CD4-positive, alpha-beta T cell treated with Interferon alpha-2 for 1 hour (primary cell): ENCODE measurements around the gene TUBB8B.
A peak's percentile ranks its signal among the peaks of the same experiment; 100 is the strongest.
"Not testable (repeated sequence)": the region's sequence is repeated elsewhere in the genome, so short reads cannot be mapped to it uniquely, and the experiment has no call there.

Experiments used
- DNase-seq, 2 donors: peaks; one replicate each; pipeline ENCODE4 v3.0.0-alpha.2; 2020 to 2022

TUBB8B gene

DNA sequence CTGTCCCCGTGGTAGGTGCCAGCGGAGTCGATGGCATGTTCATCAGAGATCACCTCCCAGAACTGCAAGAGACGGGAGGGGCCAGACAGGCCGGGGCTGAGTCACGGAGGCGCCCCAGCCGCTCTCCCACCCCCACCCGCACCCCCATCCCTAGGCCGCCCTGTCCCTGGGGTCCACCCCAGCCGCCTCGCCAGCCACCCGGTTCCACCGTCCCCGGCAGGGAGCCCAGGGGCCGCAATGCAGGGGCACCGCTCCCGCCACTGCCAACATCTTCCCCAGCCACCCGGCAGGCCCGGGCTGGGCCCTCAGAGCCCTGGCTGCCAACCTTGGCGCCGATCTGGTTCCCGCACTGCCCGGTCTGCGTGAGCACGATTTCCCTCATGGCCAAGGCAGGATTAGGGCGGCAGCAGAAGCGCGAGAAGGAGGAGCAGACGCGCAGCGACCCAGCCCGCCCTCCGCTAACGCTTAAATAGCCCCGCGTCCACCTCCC, at the start of gene TUBB8B:
TUBB8B (minus strand) TSS at position 440 of the 490 bp plus-strand sequence; CDS start at position 382, 58 bp downstream.
- DNase-seq: not testable (repeated sequence)

DNA sequence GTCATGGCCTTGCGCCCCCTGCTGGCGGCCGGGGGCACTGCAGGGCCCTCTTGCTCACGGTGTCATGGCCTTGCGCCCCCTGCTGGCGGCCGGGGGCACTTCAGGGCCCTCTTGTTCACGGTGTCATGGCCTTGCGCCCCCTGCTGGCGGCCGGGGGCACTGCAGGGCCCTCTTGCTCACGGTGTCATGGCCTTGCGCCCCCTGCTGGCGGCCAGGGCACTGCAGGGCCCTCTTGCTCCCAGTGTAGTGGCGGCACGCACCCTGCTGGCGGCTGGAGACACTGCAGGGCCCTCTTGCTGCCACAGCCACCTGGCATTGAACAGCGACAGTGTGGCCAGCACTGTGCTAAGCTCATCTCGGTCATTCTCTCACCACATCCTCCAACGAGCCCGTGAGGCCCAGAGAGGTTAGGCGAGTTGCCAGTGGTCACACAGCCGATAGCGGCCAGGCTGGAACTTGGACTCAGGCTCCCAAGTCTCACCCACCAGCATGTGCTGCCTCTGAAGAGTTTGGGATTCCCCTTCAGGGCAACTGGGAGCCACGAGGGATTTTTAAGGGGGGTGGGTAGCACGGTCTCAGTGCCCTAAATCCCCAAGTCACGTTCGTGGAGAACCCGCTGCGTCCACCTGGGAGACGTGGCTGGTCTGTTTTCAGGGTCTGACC, 48.0 kb upstream of the TUBB8B start:
- peak in 1 of 2 donors; percentile 30 for DNase-seq

DNA sequence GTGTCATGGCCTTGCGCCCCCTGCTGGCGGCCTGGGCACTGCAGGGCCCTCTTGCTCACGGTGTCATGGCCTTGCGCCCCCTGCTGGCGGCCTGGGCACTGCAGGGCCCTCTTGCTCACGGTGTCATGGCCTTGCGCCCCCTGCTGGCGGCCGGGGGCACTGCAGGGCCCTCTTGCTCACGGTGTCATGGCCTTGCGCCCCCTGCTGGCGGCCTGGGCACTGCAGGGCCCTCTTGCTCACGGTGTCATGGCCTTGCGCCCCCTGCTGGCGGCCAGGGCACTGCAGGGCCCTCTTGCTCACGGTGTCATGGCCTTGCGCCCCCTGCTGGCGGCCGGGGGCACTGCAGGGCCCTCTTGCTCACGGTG, 47.3 kb upstream of the TUBB8B start:
- DNase-seq: not testable (repeated sequence)

DNA sequence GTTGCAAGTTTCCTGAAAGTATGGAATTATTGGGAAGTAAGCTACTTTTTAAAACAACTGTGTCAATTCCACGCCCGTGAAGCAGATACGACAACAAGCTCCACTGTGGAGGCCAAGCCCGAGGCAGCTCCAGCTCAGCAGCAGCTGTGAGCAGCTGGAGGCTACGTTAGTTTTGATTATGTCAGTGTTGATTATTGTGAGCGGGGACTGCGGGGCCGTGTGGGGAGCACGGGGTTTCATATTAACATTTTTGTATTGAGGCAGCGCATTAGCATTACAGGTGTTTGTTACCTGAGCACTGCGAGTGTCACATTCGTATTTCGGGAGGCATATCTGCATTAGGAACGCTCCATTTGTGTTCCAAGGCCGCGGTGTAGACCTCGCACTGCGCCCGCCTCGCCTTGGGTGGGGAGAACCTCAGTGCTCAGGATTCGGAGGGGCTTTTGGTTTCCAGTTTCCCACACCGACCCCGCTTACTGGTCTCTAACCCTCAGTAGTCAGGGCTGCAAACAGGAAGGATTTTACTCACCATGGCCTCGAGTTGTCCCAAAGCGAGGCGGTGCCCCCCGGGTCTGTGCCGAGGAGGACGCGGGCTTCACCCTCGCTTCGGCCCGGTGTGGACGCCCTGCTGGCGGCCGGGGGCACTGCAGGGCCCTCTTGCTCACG, 46.8 kb upstream of the TUBB8B start:
- not testable (repeated sequence) for DNase-seq

DNA sequence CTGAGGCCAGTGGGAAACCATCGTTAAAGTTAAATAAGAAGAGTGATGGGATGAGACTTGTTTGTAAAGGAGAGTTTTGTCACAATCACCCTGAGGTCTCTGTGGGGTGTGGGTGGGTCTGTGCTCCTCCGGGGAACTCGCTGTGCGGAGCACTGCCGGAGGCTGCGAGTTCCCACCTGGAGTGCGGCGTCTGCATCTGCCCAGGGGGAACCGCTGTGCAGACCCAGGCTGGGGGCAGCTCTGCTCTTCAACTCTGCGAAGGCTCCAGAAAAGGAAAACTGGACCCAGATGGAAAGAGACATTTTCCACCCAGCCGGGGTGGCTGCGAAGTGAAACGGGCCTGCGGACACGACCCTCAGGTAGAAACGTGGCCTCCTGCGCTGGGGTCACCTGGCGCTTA, 46.2 kb upstream of the TUBB8B start:
- DNase-seq: not testable (repeated sequence)

DNA sequence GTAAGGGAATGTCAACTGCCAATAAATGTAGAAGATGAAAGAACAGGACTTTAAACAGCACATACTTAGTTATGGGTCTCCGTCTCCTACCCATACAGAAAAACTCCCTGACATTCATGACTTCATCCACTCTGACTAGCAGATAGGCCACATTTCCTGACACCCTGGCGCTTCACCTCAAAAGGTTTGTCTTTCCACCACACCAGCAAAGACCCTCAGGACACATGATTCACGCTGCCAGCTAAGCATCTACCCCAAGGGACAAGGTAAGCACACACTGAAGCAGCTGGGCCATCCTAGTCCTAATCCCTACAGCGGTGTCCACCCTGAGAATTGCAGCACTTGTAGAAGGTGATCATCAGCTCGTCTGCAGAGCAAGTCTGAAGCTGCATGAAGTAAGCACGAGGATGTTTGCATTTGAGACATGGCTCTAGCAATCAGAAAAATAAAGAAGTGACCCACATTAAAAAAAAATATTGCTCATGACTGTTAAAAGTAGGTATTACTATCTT, 44.5 kb upstream of the TUBB8B start:
- DNase-seq: not testable (repeated sequence)

DNA sequence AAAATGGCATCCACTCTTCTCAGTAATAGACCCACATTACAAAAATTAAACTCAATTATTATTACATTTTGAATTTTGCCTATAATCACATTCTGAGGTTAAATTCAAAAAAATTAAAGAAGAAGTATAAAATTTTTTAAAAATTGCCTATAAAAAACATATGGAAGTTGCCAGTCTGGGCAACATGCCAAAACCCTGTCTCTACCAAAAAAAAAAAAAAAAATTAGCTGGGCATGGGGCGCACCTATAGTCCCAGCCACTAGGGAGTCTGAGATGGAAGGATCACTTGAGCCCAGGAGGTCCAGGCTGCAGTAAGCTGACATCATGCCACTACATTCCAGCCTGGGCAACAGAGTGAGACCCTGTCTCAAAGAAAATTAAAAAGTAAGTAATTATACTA, 42.1 kb upstream of the TUBB8B start:
- DNase-seq: not testable (repeated sequence)

DNA sequence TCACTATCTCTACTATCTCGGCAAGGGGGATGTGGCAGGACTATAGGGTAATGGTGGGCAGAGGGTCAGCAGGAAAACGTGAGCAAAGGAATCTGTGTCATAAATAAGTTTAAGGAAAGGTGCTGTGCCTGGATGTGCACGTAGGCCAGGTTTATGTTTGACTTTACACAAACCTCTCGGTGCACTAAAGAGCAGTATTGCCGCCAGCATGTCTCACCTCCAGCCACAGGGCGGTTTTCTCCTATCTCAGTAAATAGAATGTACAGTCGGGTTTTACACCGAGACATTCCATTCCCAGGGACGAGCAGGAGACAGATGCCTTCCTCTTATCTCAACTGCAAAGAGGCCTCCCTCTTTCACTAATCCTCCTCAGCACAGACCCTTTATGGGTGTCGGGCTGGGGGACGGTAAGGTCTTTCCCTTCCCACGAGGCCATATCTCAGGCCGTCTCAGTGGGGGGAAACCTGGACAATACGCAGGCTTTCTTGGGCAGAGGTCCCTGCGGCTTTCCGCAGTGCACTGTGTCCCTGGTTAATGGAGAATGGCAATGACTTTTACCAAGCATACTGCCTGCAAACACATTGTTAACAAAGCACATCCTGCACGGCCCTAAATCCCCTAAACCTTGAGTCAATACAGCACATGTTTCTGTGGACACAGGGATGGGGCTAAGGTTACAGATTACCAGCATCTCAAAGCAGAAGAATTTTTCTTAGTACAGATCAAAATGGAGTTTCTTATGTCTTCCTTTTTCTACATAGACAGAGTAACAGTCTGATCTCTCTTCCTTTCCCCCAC, 41.2 kb upstream of the TUBB8B start:
- not testable (repeated sequence) for DNase-seq

DNA sequence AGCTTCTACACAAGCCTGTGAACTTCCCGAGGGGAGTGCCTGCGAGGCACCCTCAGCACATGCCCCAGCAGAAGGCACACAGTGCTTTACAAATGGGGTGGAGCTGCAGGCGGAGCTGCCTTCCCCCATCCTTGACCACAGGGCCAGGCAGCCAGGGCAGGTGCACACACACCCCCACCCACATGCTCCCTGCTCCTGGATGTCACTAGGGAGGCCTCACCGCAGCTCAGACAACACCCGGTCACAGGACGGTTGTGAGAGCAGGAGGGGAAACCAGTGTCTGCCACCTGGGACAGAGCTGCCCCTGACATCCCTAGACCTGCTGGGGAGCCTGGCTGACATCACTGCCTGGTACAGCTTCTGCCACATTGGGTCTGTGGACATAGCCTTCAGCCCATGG, 39.7 kb upstream of the TUBB8B start:
- not testable (repeated sequence) for DNase-seq

DNA sequence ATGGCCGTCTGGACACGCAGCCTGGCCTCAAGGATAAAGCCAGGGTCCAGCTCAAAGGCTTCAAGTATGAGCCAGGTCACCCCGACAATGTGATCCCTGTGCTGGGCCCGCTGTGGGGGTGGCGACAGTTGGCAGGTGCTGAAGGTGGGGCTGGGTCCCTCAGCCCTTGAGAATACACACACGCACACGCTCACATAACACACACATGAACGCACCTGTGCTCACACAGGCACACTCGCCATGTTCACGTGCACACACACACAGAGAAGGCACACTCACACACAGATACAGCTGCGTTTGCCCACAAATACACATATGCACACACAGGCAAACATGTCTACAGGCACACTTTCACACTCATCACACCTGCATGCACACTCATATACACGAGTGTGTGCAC, 35.4 kb upstream of the TUBB8B start:
- not testable (repeated sequence) for DNase-seq

DNA sequence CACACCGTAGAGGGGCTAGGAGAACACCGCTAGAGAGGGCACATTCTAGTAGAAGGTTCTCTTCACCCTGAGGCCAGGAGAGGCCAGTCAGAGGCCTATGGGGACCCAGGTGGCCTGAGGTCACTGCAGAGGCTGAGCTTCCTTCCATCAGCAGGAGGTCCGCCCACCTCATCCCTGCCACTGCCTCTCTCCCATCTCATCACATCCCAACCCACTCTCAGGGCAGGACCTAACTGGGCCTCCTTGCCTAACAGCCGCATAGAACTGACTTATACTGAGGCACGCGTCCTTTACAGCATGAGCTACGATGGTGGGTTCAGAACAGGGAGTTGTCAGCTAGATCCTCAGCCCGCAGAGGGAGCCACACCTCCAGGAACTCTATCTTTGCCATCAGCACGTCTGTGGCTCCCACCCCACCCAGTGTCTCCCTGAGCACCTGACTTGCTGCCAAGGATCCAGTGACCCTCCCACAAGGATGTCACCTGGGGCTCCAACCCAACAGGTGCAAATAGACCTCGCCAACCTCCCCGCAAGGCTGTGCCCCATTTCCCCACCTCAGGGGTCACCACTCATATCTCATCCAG, 33.3 kb upstream of the TUBB8B start:
- DNase-seq: not testable (repeated sequence)

DNA sequence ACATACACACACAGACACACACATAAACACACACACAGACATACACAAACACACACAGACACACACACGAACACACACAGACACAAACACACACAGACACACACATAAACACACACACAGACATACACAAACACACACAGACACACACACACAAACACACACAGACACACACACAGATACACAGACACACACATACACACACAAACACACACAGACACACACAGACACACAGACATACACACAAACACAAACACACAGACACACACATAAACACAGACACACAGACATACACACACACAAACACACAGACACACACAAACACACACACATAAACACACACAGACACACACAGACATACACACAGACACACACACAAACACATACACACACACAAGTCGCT, 31.5 kb upstream of the TUBB8B start:
- DNase-seq: not testable (repeated sequence)

DNA sequence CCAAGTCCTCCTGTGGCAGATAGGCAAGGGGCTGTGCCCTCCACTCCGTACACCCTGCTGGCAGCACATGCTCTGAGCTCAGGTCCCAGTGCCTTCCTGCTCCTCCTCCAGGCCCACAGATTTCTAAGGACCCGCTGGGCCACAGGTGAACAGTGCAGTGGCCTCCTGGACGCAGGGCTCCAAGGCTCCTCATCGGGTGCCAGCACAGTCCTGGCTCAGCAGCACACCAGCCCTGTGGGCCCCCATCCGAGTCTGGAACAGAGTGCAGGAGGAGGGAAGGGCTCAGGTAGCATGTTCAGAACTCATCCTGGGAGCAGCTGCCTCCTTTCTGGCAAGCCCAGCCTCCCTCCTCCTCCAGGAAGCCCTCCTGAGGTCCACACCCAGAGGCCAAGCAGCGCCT, 30.8 kb upstream of the TUBB8B start:
- DNase-seq: not testable (repeated sequence)

DNA sequence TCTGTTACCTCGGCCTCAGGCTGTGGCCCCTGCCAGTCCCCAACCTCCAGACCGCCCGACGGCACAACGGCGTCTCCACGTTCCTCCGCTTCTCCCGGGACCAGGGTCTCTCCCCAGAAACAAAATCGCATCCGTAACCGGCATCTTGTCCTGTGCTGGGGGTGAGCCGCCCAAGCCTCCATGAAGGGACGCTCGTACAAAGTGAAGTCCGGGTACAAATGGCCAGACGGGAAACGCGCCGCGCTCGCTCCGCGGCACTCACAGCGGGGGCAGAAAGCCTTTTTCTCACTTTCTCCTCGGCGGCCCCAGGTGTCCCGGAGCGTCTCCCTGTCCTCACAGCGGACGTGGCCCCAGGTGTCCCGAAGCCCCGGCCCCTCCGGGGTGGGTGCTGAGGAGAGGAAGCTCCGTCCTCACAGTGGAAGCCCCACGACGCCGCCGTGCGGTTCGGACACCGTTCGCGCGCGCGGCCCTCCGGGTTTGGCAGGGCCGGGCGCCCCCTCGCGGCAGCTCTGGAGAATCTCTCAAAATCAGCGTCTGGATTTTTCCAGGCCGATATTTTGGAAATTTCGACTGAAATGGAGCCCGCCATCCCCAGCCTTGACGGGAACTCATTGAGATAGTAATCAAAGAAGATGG, 26.2 kb upstream of the TUBB8B start:
- not testable (repeated sequence) for DNase-seq

DNA sequence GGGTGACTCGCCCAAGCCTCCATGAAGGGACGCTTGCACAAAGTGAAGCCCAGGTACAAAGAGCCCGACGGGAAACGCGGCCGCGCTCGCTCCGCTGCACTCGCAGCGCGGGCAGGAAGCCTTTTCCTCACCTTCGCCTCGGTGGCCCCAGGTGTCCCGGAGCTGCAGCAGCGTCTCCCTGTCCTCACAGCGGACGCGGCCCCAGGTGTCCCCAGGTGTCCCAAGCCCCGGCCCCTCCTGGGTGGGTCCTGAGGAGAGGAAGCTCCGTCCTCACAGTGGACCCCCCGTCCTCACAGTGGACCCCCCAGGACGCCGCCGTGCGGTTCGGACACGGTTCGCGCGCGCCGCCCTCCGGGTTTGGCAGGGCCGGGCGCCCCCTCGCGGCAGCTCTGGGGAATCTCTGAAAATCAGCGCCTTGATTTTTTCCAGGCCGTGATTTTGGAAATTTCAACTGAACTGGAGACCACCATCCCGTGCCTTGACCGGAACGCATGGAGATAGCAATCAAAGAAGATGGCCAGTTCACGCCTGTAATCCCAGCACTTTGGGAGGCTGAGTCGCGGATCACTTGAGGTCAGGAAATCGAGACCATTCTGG, 23.9 kb upstream of the TUBB8B start:
- DNase-seq: not testable (repeated sequence)

DNA sequence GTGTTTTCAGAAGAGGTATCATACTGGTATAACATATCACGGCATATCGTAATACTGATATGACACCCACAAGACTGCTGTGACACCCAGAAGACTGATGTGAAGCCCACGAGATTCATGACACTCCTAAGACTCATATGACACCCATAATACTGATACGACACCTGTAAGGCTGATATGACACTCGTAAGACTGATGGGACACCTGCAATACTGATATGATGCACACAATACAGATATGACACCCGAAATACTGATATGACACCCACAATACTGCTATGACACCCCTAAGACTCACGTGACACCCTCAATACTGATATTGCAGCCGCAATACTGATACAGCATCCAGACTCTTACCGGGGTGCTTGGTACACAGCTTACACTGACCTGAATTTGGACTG, 18.3 kb upstream of the TUBB8B start:
- not testable (repeated sequence) for DNase-seq

DNA sequence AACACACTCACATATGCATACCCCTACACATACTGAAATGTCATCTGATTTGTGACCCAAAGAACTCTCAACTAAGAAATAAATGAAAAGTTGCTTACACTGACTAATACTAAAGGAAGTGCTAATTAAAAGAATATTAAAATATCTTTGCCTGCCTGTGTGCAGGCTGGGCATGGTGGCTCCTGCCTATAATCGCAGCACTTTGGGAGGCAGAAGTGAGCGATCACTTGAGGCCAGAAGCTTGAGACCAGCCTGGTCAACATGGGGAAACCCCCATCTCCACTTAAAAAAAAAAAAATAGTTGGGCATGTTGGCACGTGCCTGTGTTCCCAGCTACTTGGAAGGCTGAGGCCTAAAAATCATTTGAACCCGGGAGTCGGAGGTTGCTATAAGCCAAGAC, 14.9 kb upstream of the TUBB8B start:
- DNase-seq: not testable (repeated sequence)

DNA sequence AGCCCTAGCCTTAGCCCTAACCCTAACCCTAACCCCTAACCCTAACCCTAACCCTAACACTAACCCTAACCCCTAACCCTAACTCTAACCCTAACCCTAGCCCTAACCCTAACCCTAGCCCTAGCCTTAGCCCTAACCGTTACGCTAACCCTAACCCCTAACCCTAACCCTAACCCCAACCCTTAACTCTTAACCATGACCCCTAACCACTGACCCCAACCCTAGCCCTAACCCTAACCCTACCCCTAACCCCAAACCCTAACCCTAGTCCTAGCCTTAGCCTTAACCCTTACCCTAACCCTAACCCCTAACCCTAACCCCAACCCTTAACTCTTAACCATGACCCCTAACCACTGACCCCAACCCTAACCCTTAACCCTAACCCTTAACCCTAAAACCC, 14.2 kb upstream of the TUBB8B start:
- DNase-seq: not testable (repeated sequence)

DNA sequence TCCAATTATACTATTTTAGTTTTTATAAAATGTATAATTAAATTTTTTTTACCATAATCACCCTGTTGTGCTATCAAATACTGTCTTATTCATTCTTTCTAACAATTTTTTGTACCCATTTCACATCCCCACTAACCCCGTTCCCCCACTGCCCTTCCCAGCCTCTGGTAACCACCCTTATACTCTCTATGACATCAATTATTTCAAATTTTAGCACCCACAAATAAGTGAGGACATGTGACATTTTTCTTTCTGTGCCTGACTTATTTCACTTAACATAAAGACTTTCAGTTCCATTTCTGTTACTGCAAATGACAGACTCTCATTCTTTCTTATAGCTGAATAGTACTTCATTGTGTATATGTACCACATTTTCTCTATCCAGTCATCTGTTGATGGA, 5.0 kb upstream of the TUBB8B start:
- not testable (repeated sequence) for DNase-seq

DNA sequence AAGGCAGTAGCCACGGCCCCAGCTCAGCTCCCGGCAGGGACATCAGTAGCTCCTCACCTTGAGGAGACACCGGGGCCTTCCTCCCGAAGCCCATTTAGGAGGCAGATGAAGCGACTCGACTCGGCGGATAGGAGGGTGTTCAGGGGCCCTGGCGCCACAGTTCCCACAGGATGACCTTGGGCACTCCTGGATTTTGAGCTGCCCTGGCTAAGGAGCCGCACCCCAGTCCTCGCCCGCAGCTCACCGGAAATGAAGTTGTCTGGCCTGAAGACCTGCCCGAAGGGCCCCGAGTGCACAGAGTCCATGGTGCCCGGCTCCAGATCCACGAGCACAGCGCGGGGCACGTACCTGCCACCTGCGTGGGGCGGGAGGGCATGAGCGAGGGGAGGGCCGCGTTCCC, 719 bp downstream of the TUBB8B start:
- not testable (repeated sequence) for DNase-seq

DNA sequence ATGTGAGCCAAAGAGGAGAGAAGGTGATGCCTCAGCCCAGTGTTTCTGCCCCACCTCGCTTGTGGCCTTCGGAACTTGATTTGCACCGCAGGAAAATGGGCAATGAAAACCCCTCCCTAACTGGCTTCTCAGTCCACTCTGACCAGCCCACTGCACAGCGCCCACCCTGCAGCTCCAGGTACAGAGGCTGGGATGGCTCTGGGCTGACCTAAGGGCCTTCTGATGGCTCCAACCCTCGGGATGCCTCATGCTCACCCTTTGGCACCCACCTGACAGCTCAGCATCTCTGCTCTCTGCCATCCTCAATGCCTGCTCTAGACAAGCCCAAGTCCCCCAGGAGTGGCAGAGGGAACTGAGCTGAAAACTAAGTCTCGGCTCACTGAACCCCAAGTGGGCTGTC, 36.2 kb downstream of the TUBB8B start:
- not testable (repeated sequence) for DNase-seq

DNA sequence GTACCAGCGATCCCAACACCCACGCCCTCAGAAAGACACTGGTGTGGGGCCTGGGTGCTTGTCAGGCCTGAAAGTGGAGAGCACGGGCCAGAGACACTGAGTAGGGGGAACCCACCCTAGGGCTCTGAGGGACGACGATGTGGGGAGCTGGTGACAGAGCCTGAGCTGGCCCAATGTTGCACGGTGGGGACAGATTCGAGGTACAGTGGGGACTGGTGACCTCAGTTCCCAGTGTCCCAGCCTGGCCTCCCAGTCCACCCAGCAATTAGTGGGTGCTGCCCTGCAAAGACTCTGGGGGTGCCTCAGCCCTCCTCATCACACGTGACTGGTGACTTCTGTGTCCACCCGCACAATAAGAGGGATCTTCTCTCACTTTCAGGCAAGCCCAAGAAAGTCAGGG, 36.6 kb downstream of the TUBB8B start:
- not testable (repeated sequence) for DNase-seq
